HT-29 (cell line): ENCODE measurements around the gene PYGM. TPM values are rescaled to one million over a fixed set of nuclear protein-coding genes. Genes with fewer than 3 reads are reported as not detected.
A peak's percentile ranks its signal among the peaks of the same experiment; 100 is the strongest.

Experiments used
- DNase-seq: peaks from one replicate; pipeline ENCODE4 v3.0.0-alpha.2; 2015; ENCODE audit warnings: low spot score
- total RNA-seq: library from RNA; depleted of rRNA; stranded (reverse); fragments of >200 nt; shearing (Covaris generic); gene quantifications from 2 replicates; pipeline ENCODE4 v1.2.3, GENCODE V29; 2014

PYGM gene
- total RNA-seq, 1 experiment from 2014 or later: 0.23 TPM

GRCh38 chr11:64791781-64792291 lies 32.1 kb upstream of the PYGM start:
- no peak for DNase-seq

DNA sequence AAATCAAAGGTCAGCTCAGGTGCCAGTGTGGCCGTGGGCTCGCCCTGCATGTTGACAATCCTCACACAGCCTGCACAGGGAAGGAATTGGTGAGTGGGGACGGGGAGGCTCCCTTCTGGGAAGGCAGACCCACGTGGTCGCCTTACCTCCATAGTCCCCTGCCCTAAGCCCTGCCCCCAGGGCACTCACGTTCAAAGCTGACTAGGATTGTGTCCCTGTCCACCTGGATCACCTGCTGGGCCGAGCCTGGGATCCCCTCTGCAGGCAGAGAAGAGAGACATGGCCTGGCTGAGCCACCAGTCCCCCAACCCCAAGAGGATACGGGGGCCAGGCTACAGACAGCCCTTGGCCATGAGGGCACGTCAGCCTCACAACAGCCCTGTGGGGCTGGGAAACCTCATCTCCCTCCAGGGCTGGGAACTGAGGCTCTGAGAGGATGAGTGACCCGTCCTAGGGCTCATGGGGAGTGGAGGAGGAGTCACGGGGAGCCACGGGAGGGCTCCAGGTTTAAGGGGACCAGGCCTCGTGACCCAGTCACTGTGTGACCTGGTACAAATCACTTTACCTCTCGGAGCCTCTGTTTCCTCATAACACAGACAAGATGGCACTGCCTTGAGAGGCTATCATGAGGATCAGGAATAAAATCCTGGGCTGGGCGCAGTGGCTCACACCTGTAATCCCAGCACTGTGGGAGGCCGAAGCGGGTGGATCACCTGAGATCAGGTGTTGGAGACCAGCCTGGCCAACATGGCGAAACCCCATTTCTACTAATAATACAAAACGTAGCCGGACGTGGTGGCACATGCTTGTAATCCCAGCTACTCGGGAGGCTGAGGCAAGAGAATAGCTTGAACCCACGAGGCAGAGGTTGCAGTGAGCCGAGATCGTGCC lies 30.7 kb upstream of the PYGM start:
- no peak for DNase-seq

- DNase-seq: no peak
Measured at GRCh38 chr11:64789331-64790204, 29.8 kb upstream of the PYGM start.

- no peak for DNase-seq
Measured at GRCh38 chr11:64788321-64789215, 28.8 kb upstream of the PYGM start.

DNA sequence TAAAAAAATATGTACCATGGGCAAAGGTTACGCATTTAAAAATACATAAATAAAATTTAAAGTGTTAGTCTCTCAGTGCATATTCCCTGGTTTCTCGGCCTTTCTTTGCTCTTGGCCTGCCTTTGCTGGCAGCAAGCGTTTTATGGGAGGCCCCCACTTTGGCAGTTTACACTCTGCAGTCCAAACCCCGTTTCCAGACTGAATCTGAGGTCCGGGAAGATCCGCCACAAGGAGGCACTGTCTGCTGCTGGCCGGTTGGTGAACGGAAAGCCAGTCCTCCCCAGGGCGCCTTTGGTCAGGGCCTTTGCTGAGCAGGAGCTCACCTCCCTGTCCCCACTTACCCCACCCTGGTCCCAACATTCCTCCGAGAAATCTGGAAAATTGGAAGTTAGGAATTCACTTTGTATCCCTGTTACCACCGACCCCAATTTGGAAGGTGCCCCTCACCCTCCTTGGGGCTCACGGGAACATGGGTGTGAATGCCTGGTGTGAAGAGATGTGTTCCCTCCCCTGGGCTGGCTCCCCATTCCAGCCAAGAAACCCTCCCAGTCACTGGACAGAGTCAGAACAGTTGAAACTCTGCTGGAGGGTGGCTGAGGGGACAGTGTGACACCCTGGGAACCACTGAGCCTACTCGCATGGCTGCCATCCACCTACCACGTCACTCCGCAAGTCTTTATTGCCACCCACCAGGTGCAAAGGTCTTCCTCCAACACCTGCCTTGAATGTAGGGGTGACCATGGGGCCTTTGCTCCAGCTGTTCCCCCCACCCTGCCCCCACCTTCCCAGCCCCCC lies 27.9 kb upstream of the PYGM start:
- peak; percentile 91 for DNase-seq

DNA sequence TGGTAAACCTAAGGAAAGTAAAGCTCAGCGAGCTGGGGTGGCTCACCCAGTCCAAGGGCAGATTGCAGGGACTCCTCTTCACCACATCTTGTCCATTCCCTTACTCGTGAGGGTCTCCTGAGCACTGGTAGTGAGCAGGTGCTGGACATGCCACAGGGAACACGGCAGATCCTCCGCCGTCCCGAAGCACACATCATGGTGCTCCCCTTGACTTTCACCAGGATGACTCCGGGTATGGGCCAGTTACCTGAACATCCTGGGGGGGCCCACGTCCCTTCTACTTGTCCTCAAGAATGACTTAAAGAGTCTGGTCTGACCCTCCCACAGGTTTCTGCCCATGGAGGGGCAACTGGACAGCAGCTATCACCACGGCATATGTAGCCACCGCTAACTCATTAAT lies 26.5 kb upstream of the PYGM start:
- no peak for DNase-seq

GRCh38 chr11:64784813-64785581 lies 25.2 kb upstream of the PYGM start:
- no peak for DNase-seq

DNA sequence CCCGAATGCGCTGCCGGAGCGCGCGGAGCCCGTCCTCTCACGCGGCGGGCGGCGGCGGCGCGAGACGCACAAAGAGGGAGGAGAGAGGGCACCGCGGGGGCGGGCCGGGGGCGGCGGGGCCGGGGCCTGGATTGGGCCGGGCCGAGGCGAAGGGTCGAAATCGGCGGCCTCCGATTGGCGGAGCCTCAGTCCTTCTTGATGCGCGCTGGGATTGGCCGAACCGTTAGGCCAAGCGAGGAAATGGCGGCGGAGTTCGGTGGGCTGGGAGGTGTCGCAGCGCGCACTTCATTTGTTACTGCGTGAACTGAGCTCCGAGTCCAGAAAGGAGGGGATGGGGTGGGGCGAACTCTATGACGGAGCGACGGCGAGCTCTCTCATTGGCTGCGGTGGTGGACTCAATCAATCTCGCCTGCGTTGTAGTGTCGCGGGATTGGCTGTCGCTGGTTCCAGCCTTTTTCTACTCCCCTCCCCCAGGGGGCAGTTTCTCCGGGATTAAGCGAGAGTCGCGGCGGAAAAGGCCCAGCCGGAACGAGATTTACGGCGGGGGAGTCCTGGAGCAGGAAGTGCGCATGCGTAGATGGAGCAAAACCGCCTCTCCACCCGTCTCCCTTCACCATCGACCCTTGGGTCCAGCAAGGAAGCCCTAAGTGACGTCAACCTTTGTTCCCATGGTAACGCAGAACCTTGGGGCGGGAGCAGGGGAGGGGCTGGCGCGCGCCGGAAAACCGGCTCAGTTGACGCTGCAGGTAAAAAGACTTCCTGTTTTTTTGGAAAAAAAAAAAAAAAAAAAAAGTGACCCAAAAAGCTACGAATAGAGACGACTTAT lies 18.9 kb upstream of the PYGM start, which contains the start of gene SF1:
Gene SF1, minus strand, starts transcription at position 70 of the 826 bp plus-strand sequence. CDS start 150 bp downstream, outside the sequence.
- DNase-seq: peak; percentile 100

DNA sequence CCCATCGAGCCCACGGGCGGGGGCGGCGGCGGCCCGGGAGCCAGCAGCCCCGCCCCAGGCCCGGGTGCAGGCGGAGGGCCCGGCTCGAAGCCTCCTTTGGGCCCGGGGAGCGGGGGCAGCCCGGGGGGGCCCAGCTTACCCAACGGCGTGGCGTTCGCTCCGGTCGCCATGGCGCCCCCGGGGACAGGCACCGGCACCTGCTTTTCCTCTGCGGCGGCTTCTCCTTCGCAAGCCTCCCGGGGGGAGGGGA lies 18.4 kb upstream of the PYGM start:
- no peak for DNase-seq

GRCh38 chr11:64777449-64778222 lies 17.9 kb upstream of the PYGM start:
- DNase-seq: peak; percentile 88

GRCh38 chr11:64776875-64777274 lies 17.1 kb upstream of the PYGM start:
- no peak for DNase-seq

DNA sequence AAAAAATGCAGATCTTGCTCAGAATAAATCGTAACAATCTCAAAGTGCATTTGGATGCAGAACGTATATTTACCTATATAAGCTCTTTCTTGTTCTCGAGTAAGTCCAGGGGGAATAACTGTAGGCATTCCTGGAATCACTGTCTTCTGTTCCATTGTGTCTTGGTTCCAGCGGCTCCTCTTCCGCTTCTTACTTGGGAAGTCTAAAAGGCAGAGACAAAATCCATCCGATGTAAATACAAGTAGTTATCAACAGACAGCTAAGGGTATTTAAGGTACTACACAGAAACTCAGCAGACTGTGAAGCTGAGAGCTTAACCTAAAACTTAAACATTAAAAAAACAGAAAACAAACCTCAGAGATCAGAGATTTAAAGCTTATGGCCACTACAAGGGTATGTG lies 16.7 kb upstream of the PYGM start:
- DNase-seq: no peak

DNA sequence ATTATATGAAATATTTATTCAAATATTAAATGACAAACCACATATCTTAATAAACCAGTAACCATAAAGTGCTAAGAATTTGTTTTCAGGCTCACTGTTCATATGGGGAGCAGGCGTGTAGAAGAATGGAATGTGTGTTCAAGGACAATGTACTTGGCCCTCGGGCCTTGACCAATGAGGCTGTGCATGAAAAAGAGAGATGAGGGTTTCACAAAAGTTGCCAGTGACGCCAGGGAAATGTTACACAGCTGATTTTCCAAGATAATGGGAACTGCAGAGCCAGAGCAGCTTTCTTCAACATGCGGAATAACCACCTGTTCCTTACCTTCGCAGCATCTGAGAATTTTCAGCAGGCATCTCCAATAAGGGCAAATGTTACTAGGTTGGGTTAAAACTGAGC lies 14.4 kb upstream of the PYGM start:
- DNase-seq: no peak

DNA sequence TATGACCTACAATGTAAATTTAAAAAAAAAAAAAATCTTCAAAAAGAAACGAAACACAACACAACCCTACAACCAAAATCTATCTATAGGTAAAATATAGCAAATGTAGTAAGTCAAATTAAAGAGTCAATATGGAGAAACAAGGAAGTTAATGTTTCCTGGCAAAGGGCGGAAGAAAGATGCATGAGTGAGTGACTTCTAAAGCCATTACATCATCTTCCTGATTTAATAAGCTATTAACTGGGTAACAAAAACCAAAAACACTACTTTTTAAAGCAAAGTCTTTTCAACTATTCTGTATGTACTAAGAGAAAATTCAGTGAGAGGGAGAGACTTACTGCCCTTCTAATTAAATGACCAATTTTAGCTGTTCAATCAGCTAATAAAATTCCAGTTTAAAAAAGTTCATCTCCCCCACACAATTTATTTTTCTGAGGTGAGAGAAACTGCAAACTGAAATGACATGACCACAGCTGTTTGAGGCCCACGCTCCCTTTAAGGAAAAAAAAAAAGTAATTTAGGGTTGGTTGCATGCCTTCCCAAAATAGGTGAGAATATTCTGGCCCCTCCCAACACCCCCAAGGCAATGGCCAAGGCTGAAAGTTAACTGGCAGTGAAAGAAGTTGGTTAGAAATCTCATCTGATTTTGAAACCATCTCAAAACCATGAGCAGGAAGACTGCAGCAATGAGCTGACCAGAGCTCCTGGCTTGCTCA lies 12.7 kb upstream of the PYGM start:
- no peak for DNase-seq

GRCh38 chr11:64771861-64772260 lies 12.1 kb upstream of the PYGM start:
- DNase-seq: no peak

GRCh38 chr11:64770120-64770519 lies 10.3 kb upstream of the PYGM start:
- DNase-seq: no peak

DNA sequence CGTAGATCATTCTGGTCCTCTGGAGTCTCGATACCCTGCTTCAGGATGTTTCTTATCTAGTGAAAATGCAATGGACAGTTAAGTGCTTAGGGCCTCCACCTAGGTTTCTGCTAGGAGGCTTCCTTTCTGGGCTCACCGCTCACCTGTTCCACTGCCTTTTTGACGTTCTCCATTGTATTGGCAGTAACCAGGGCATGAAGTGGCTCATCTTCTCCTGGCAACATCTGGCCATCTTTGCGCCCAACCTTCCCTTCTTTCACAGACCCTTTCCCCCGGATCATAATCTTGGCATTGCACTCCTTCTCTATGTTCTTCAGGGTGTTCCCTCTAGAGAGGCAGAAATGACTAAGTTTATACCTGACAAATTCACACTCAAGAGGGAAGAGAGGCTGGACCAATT lies 9.5 kb upstream of the PYGM start:
- no peak for DNase-seq

DNA sequence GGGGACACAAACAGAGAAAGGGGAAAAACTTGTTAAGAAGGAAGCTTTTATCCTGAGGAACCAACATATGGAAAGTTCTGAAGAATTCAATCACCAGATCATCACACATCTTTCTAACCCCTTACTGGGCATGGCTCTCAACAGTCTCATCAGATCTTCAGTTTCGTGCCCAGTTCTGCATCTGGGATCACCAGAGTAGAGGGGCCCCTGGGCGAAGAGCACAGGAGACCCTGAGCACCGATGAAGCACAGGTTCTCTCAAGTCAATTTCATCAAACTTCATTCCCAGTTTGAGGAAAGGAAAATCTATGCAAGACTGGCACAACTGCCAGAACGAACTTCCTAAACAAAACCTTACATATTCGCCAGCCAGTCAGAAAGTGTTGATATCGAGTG lies 8.5 kb upstream of the PYGM start:
- DNase-seq: no peak
